GM23338 (cell line): ENCODE measurements around the gene ZNF23. TPM values are rescaled to one million over a fixed set of nuclear protein-coding genes. Genes with fewer than 3 reads are reported as not detected.

ENCODE experiments used
- ATAC-seq: fragments of 200-7000 bp; cut with Tn5 transposase; 3 replicates; pipeline ENCODE4 v1.9.1; 2020
- DNase-seq: peaks from one replicate; pipeline ENCODE4 v3.0.0-alpha.2; 2015; ENCODE audit warnings: low spot score
- H2AFZ ChIP-seq: fragments of 200-600 bp; sonication (generic); 2 replicates; pipeline ENCODE4 v1.8.0; 2016; ENCODE audit warnings: antibody characterized with exemption, mild to moderate bottlenecking, moderate library complexity
- H3F3A ChIP-seq: fragments of 200-600 bp; sonication (generic); replicated peaks from 2 replicates; pipeline ENCODE4 v1.8.0; 2017; ENCODE audit warnings: antibody characterized with exemption, mixed run types, low read depth
- H3K27ac ChIP-seq: fragments of 200-600 bp; sonication (generic); 2 replicates; pipeline ENCODE4 v1.6.1; 2016; ENCODE audit warnings: low read depth
- H3K27me3 ChIP-seq: fragments of 200-600 bp; sonication (generic); 2 replicates; pipeline ENCODE4 v1.8.0; 2016; ENCODE audit warnings: mild to moderate bottlenecking, mixed run types, moderate library complexity; ENCODE audit not compliant: insufficient read depth
- H3K36me3 ChIP-seq: fragments of 200-600 bp; sonication (generic); 2 replicates; pipeline ENCODE4 v1.8.0; 2016; ENCODE audit warnings: mild to moderate bottlenecking; ENCODE audit not compliant: insufficient read depth
- H3K4me1 ChIP-seq: fragments of 200-600 bp; sonication (generic); 2 replicates; pipeline ENCODE4 v1.8.0; 2016; ENCODE audit warnings: mild to moderate bottlenecking, moderate library complexity; ENCODE audit not compliant: insufficient read depth
- H3K4me2 ChIP-seq: fragments of 200-600 bp; sonication (generic); 2 replicates; pipeline ENCODE4 v1.7.1; 2017; ENCODE audit warnings: mixed run types
- H3K4me3 ChIP-seq: fragments of 200-600 bp; sonication (generic); 2 replicates; pipeline ENCODE4 v1.6.1; 2016; ENCODE audit warnings: mixed run types
- H3K79me2 ChIP-seq: fragments of 200-600 bp; sonication (generic); replicated peaks from 2 replicates; pipeline ENCODE4 v1.8.0; 2017; ENCODE audit warnings: mild to moderate bottlenecking; ENCODE audit not compliant: insufficient read depth
- H3K9me2 ChIP-seq: fragments of 200-600 bp; sonication (generic); 2 replicates; pipeline ENCODE4 v1.8.0; 2017; ENCODE audit not compliant: insufficient read depth
- H4K20me1 ChIP-seq: fragments of 200-600 bp; sonication (generic); replicated peaks from 2 replicates; pipeline ENCODE4 v1.8.0; 2017; ENCODE audit warnings: mild to moderate bottlenecking; ENCODE audit not compliant: insufficient read depth
- H3K27ac Mint-ChIP-seq: 2 replicates; pipeline ENCODE4 v1.8.0; 2020; ENCODE audit warnings: inconsistent platforms, mild to moderate bottlenecking, moderate library complexity, mixed read lengths
- H3K27me3 Mint-ChIP-seq: 3 replicates; pipeline ENCODE4 v1.8.0; 2022; ENCODE audit warnings: low read depth, mild to moderate bottlenecking, moderate library complexity, mixed read lengths, inconsistent platforms; ENCODE audit not compliant: insufficient read depth, poor library complexity
- H3K36me3 Mint-ChIP-seq: 3 replicates; pipeline ENCODE4 v1.8.0; 2021; ENCODE audit warnings: low read depth, mild to moderate bottlenecking, inconsistent platforms, moderate library complexity, mixed read lengths
- H3K4me1 Mint-ChIP-seq: 3 replicates; pipeline ENCODE4 v1.8.0; 2020; ENCODE audit warnings: mild to moderate bottlenecking, inconsistent platforms, mixed read lengths
- H3K4me3 Mint-ChIP-seq: 3 replicates; pipeline ENCODE4 v1.8.0; 2021; ENCODE audit warnings: moderate library complexity, mild to moderate bottlenecking, inconsistent platforms, mixed read lengths
- H3K9me3 Mint-ChIP-seq: 3 replicates; pipeline ENCODE4 v1.8.0; 2020; ENCODE audit warnings: moderate library complexity, mild to moderate bottlenecking, inconsistent platforms, mixed read lengths
- CREB1 ChIP-seq: fragments of 250-450 bp; sonication (Bioruptor Pico); IDR thresholded peaks from 2 replicates; pipeline ENCODE4 v1.5.0; 2020; ENCODE audit warnings: low read depth, mild to moderate bottlenecking, moderate library complexity
- EZH2 ChIP-seq: fragments of 200-600 bp; sonication (generic); IDR thresholded peaks from one replicate; pipeline ENCODE4 v1.8.0; 2017; ENCODE audit warnings: antibody characterized with exemption, mild to moderate bottlenecking, low read depth; ENCODE audit not compliant: unreplicated experiment
- EZH2phosphoT487 ChIP-seq: fragments of 200-600 bp; sonication (generic); IDR thresholded peaks from one replicate; pipeline ENCODE4 v1.8.1; 2018; ENCODE audit warnings: antibody characterized with exemption; ENCODE audit not compliant: unreplicated experiment
- JUNB ChIP-seq: IDR thresholded peaks from one replicate; pipeline ENCODE4 v1.6.1; 2016; ENCODE audit warnings: antibody characterized with exemption; ENCODE audit not compliant: unreplicated experiment
- NANOG ChIP-seq: IDR thresholded peaks from 2 replicates; pipeline ENCODE4 v1.6.1; 2016; ENCODE audit warnings: antibody characterized with exemption, borderline replicate concordance
- POLR2AphosphoS5 ChIP-seq: IDR thresholded peaks from 2 replicates; pipeline ENCODE4 v1.6.1; 2016; ENCODE audit warnings: antibody characterized with exemption, low read depth
- REST ChIP-seq: IDR thresholded peaks from one replicate; pipeline ENCODE4 v1.6.1; 2018; ENCODE audit warnings: antibody characterized with exemption; ENCODE audit not compliant: unreplicated experiment
- STAT1 ChIP-seq: IDR thresholded peaks from one replicate; pipeline ENCODE4 v1.6.1; 2016; ENCODE audit warnings: antibody characterized with exemption; ENCODE audit not compliant: unreplicated experiment
- ZNF114 ChIP-seq: fragments of 250-450 bp; sonication (Bioruptor Pico); IDR thresholded peaks from 2 replicates; pipeline ENCODE4 v1.5.0; 2020; ENCODE audit warnings: mild to moderate bottlenecking, moderate library complexity
- ZNF331 ChIP-seq: fragments of 250-450 bp; sonication (Bioruptor Pico); IDR thresholded peaks from 2 replicates; pipeline ENCODE4 v1.5.0; 2020; ENCODE audit warnings: low read depth, mild to moderate bottlenecking, moderate library complexity
- ZNF462 ChIP-seq: fragments of 250-450 bp; sonication (Bioruptor Pico); IDR thresholded peaks from 2 replicates; pipeline ENCODE4 v1.5.0; 2020; ENCODE audit warnings: mild to moderate bottlenecking, moderate library complexity
- polyA plus RNA-seq: library from polyadenylated mRNA; unstranded; fragments of >200 nt; fragmentation: Nextera tagmentation; extraction: Ambion mirVana; gene quantifications from 2 replicates; pipeline ENCODE4 v1.2.1, GENCODE V29; 2016
- total RNA-seq: library from RNA; depleted of rRNA; stranded (reverse); fragments of >200 nt; shearing (Covaris generic); gene quantifications from 2 replicates; pipeline ENCODE4 v1.2.3, GENCODE V29; 2014
- TF ChIP-seq, protein P1 (sequence below): IDR thresholded peaks from 2 replicates; pipeline ENCODE4 v1.6.1; 2016; ENCODE audit warnings: antibody characterized with exemption
- TF ChIP-seq, protein P2 (sequence below), 2 experiments: fragments of 200-600 bp in 1 of 2; sonication (generic) in 1 of 2; conservative IDR thresholded peaks; 2 replicates each; pipeline versions ENCODE4 v1.5.1 to v1.6.1; 2016 to 2017; ENCODE audit warnings: antibody characterized with exemption in 2 of 2, low read depth in 2 of 2, mild to moderate bottlenecking in 2 of 2, moderate library complexity in 1 of 2

Gene ZNF23
- total and polyA plus RNA-seq, 2 experiments from 2014 or later, result 8.4 to 8.8 TPM

- Histone ChIP-seq H2AFZ (no peak overlapping the region; the same call in 1 of the 2 replicates), H3K27ac (no peak overlapping the region), H3K4me3 (no peak overlapping the region), H3K36me3 (no peaks in the 10 kb centered on the region), H3K27me3 (no peaks in the 10 kb centered on the region), H4K20me1 (no peaks in the 10 kb centered on the region), H3F3A (no peaks in the 10 kb centered on the region), H3K9me2 (no peaks in the 10 kb centered on the region), H3K4me2 (no peak overlapping the region), H3K4me1 (no peaks in the 10 kb centered on the region), H3K79me2 (no peaks in the 10 kb centered on the region)
- Mint-ChIP-seq H3K27ac (no peak overlapping the region), H3K4me1 (no peaks in the 10 kb centered on the region; the same call in 1 of the 3 replicates), H3K27me3 (peaks cover 2% of the 10 kb centered on the region), H3K4me3 (no peak overlapping the region), H3K36me3 (no peaks in the 10 kb centered on the region), H3K9me3 (peaks cover 5% of the 10 kb centered on the region; the same call in 2 of the 3 replicates)
- DNase-seq, result no peak
- no peak for ATAC-seq
- TF ChIP-seq JUNB, result no peak
- TF ChIP-seq STAT1, result no peak
- no peak for TF ChIP-seq ZNF462 (CRISPR knock-in tag)
- TF ChIP-seq CREB1 (CRISPR knock-in tag), result no peak
- TF ChIP-seq ZNF331 (CRISPR knock-in tag), result no peak
- TF ChIP-seq EZH2, result no peak
- TF ChIP-seq, protein P1, sequence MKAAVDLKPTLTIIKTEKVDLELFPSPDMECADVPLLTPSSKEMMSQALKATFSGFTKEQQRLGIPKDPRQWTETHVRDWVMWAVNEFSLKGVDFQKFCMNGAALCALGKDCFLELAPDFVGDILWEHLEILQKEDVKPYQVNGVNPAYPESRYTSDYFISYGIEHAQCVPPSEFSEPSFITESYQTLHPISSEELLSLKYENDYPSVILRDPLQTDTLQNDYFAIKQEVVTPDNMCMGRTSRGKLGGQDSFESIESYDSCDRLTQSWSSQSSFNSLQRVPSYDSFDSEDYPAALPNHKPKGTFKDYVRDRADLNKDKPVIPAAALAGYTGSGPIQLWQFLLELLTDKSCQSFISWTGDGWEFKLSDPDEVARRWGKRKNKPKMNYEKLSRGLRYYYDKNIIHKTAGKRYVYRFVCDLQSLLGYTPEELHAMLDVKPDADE, result no peak
- TF ChIP-seq ZNF114, result no peak
- TF ChIP-seq POLR2AphosphoS5, result no peak
- no peak for TF ChIP-seq NANOG
- TF ChIP-seq, protein P2, sequence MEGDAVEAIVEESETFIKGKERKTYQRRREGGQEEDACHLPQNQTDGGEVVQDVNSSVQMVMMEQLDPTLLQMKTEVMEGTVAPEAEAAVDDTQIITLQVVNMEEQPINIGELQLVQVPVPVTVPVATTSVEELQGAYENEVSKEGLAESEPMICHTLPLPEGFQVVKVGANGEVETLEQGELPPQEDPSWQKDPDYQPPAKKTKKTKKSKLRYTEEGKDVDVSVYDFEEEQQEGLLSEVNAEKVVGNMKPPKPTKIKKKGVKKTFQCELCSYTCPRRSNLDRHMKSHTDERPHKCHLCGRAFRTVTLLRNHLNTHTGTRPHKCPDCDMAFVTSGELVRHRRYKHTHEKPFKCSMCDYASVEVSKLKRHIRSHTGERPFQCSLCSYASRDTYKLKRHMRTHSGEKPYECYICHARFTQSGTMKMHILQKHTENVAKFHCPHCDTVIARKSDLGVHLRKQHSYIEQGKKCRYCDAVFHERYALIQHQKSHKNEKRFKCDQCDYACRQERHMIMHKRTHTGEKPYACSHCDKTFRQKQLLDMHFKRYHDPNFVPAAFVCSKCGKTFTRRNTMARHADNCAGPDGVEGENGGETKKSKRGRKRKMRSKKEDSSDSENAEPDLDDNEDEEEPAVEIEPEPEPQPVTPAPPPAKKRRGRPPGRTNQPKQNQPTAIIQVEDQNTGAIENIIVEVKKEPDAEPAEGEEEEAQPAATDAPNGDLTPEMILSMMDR (conservative IDR thresholded peaks at IDR 0.05; ENCODE audit: low read depth in 2 of 2), result no peak
- no peak for TF ChIP-seq REST
- TF ChIP-seq EZH2phosphoT487, result no peak
Observed at GRCh38 chr16:71498031-71498430, 36.0 kb upstream of the ZNF23 start.
